Lower leg skin (tissue), 4 donors: Measurements from ENCODE around the gene ATF7IP2. TPM values are rescaled to one million over a fixed set of nuclear protein-coding genes. Genes with fewer than 3 reads are reported as not detected.
"Not testable (repeated sequence)": the region's sequence is repeated elsewhere in the genome, so short reads cannot be mapped to it uniquely, and the experiment has no call there.

Experiments used
- DNase-seq, 2 donors: peaks; one replicate each; pipeline ENCODE4 v3.0.0-alpha.2; 2019; ENCODE audit warnings: low spot score in 2 of 2
- H3K4me3 ChIP-seq: fragments of 200-600 bp; sonication (generic); 2 replicates; pipeline ENCODE4 v1.5.1; 2017; ENCODE audit warnings: mild to moderate bottlenecking, low read depth; ENCODE audit not compliant: poor library complexity, severe bottlenecking
- CTCF ChIP-seq, 3 donors: fragments of 450-650 bp; IDR thresholded peaks; one replicate each; pipeline ENCODE4 v1.5.1; 2016; ENCODE audit warnings: antibody characterized with exemption in 3 of 3, mild to moderate bottlenecking in 3 of 3, moderate library complexity in 2 of 3
- POLR2A ChIP-seq, 2 donors: fragments of 450-650 bp; IDR thresholded peaks; one replicate each; pipeline ENCODE4 v1.6.1; 2016 to 2017; ENCODE audit warnings: antibody characterized with exemption in 2 of 2, mild to moderate bottlenecking in 1 of 2, moderate library complexity in 1 of 2
- WGBS, 2 donors: methylation state at CpG; one replicate each; pipeline ENCODE4 v1.1.5; 2018; 5-methylcytosine and 5-hydroxymethylcytosine counted together
- intact Hi-C: fragments of 100-400 bp; cut with DNase I; formaldehyde crosslinking; loops from one replicate; pipeline ENCODE4 v1.15.0; 2023; ENCODE audit warnings: low total_unique reads
- total RNA-seq, 4 donors: library from RNA; depleted of rRNA; stranded (reverse); fragments of >200 nt; gene quantifications; one replicate each; pipeline ENCODE4 v1.1.0, GENCODE V29; 2016

The ATF7IP2 gene
- total RNA-seq, 4 donors from 2014 or later = 2.4 to 7.3 (median 3.4) TPM

- H3K4me3 ChIP-seq = no peak overlapping the region
- TF ChIP-seq POLR2A (IDR thresholded peaks at IDR 0.05) (no peak), CTCF (IDR thresholded peaks at IDR 0.05) (no peak)
- intact Hi-C loops = no loop called here
- WGBS, 2 donors = 96% methylated on average over 5 of the region's 5 CpGs
- DNase-seq = no peak
These were observed 27.2 kb downstream of the ATF7IP2 start for GRCh38 chr16:10412935-10413601.

DNA sequence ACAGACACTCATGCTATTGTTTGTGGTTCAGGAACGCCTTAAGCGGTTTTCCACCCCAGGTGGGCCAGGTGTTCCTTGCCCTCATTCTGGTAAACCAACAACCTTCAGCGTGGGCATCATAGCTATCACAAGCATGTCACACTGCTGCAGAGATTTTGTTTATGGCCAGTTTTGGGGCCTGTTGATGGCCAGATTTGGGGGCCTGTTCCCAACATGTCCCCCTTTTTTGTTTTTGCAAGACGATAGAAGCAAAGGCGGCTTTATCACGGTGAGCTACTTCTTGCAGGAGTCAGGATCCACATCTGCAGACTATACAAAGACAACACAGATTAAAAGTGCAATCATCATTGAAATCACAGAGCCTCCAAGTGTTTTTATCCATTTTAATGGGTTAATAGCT lies 32.3 kb downstream of the ATF7IP2 start:
- H3K4me3 ChIP-seq, DNase-seq, intact Hi-C loops: not testable (repeated sequence)
- 96% methylated on average over 6 of the region's 6 CpGs for WGBS, 2 donors

DNA sequence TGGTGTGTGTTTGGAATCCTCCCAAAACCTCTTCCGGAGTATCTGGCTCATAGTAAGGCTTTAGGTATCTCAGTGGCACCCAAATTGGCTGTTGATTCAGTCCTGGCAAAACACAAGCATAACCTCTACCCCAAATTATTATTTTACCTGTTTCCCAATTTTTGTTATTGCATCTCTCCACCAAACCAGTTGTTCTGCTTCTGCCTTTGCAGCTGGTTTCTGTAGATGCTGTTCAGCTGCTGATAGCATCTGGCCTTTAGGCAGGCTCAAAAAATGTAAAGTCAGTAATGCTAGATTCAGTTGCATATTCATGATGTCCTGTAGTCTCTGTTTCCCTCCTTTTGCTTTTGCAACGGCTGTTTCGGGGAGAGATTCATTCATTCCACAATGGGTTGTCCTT lies 33.8 kb downstream of the ATF7IP2 start:
- DNase-seq = no peak
- intact Hi-C loops = no loop called here
- WGBS, 2 donors = 92 to 96% methylated on average over 3 of the region's 3 CpGs
- TF ChIP-seq CTCF (IDR thresholded peaks at IDR 0.05) (no peak), POLR2A (IDR thresholded peaks at IDR 0.05) (no peak)
- no peak overlapping the region for H3K4me3 ChIP-seq

- 86 to 93% methylated on average over 3 of the region's 3 CpGs for WGBS, 2 donors
- DNase-seq = no peak
- TF ChIP-seq CTCF (IDR thresholded peaks at IDR 0.05) = no peak
- TF ChIP-seq POLR2A (IDR thresholded peaks at IDR 0.05) = no peak
- intact Hi-C loops = no loop called here
- H3K4me3 ChIP-seq = no peak overlapping the region
These were observed 35.7 kb downstream of the ATF7IP2 start for GRCh38 chr16:10421596-10421995.

DNA sequence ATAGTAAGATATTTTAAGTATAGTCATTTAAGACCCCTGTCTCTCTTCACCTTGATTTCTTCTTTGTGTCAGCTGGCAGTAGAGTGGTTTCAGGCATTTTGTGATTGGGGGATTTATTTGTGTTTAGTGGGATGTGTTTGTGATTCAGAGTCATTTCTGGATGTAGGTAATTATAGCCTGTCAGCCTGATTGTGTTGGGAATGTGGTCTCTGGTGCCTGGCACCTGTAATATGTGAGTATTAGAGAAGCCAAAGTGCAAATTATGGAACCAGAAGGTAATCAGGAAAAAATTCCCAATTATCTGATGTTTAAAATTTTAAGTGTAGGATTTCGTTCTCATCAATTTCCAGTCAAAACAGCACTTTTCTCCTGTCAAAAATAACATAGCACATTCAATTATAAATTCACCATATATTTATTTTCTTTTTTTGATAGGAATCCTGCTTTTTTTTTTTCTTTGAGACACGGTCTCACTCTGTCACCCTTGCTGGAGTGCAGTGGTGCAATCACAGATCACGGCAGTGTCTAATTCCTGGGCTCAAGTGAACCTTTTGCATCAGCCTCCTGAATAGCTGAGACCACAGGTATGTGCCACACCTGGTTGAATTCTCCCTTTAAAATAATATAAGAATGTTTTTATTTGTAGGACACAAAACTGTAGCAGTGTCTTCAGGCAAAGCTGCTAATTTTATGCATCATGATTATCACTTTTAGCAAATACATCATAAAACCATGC lies 42.7 kb downstream of the ATF7IP2 start:
- no peak for TF ChIP-seq CTCF (IDR thresholded peaks at IDR 0.05)
- TF ChIP-seq POLR2A (IDR thresholded peaks at IDR 0.05) = no peak
- DNase-seq = no peak
- intact Hi-C loops = no loop called here
- no peak overlapping the region for H3K4me3 ChIP-seq
- 84 to 87% methylated on average over 3 of the region's 3 CpGs for WGBS, 2 donors

GRCh38 chr16:10429299-10429969 lies 43.6 kb downstream of the ATF7IP2 start:
- intact Hi-C loops = not testable (repeated sequence)

More at GRCh38 chr16:10429299-10429969, 43.6 kb downstream of the ATF7IP2 start:
- not testable (repeated sequence) for H3K4me3 ChIP-seq, DNase-seq
- 86 to 95% methylated on average over 12 of the region's 12 CpGs for WGBS, 2 donors
